ENCODE results near the gene INTS3.
"Not testable (repeated sequence)": the region's sequence is repeated elsewhere in the genome, so short reads cannot be mapped to it uniquely, and the experiment has no call there.

Gene INTS3

GRCh38 chr1:153716211-153716610, 11.6 kb upstream of the INTS3 start:
- not testable (repeated sequence) for H3K4me1 ChIP-seq (ENCODE audit: insufficient read depth, low read length); H3K9ac ChIP-seq (ENCODE audit: low read depth, low read length); H3K36me3 ChIP-seq (ENCODE audit: insufficient read depth, low read length); H3K27me3 ChIP-seq (ENCODE audit: insufficient read depth, low read length); H3K9me3 ChIP-seq (ENCODE audit: insufficient read depth, low read depth, low read length); H3K27ac ChIP-seq (ENCODE audit: low read depth, low read length); H3K4me3 ChIP-seq (ENCODE audit: low read length)
- 86% methylated on average over 4 of the region's 5 CpGs for WGBS

DNA sequence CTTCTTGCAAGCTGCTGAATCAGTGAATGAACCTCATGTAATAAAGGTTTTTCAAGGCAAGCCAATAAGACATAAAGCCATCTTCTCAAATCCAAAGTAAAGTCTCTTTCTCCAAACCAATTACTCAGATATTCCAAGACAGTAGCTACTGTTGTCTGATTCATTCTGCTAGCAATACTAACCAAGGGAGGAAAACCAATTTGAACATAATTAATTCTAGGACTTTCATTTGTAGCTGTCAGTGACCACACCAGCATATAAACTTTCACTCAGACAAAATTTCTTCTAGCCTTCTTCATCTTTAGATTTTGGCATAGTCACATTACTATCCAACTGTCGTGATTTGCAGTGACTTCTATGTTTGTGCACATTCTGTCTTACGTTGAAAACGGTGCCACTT, 10.5 kb upstream of the INTS3 start:
- WGBS, result 96% methylated on average over 3 of the region's 3 CpGs
- H3K27ac ChIP-seq (ENCODE audit: low read depth, low read length), result no peak overlapping the region
- H3K4me3 ChIP-seq (ENCODE audit: low read length), result no peak overlapping the region
- no peaks in the 10 kb centered on the region for H3K36me3 ChIP-seq (ENCODE audit: insufficient read depth, low read length)
- H3K9me3 ChIP-seq (ENCODE audit: insufficient read depth, low read depth, low read length), result no peaks in the 10 kb centered on the region
- no peak overlapping the region for H3K9ac ChIP-seq (ENCODE audit: low read depth, low read length)
- H3K27me3 ChIP-seq (ENCODE audit: insufficient read depth, low read length), result no peaks in the 10 kb centered on the region
- H3K4me1 ChIP-seq (ENCODE audit: insufficient read depth, low read length), result no peaks in the 10 kb centered on the region

DNA sequence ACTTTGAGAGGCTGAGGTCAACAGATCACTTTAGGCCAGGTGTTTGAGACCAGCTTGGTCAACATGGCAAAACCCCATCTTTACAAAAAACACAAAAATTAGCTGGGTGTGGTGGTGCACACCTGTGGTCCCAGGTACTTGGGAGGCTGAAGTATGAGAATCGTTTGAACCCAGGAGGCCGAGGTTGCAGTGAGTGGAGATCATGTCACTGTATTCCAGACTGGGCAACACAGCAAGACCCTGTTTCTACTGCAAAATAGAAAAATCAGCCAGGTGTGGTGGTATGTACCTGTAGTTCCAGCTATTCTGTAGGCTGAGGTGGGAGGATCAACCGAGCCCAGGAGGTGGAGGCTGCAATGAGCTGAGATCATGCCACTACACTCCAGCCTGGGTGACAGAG, 4.2 kb upstream of the INTS3 start:
- Histone ChIP-seq H3K27ac (ENCODE audit: low read depth, low read length) (no peak overlapping the region), H3K9ac (ENCODE audit: low read depth, low read length) (no peak overlapping the region), H3K36me3 (ENCODE audit: insufficient read depth, low read length) (no peaks in the 10 kb centered on the region), H3K4me1 (ENCODE audit: insufficient read depth, low read length) (no peaks in the 10 kb centered on the region), H3K4me3 (ENCODE audit: low read length) (no peak overlapping the region), H3K9me3 (ENCODE audit: insufficient read depth, low read depth, low read length) (no peaks in the 10 kb centered on the region), H3K27me3 (ENCODE audit: insufficient read depth, low read length) (no peaks in the 10 kb centered on the region)
- WGBS, result 90% methylated on average over 3 of the region's 3 CpGs

DNA sequence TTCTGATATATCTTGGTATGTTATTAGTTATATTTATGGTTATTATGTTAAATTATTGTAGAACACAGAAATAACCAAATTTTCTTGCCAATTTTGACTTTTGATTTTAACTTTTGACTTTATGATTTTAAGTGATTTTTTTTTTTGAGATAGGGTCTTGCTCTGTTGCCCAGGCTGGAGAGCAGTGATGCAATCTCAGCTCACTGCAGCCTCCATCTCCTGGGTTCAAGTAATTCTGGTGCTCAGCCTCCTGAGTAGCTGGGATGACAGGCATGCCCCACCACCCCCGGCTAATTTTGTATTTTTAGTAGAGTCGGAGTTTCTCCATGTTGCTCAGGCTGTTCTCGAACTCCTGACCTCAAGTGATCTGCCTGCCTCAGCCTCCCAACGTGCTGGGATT, 3.2 kb upstream of the INTS3 start:
- WGBS, result 90% methylated on average over 4 of the region's 4 CpGs
- H3K4me3 ChIP-seq (ENCODE audit: low read length); H3K9me3 ChIP-seq (ENCODE audit: insufficient read depth, low read depth, low read length); H3K9ac ChIP-seq (ENCODE audit: low read depth, low read length); H3K36me3 ChIP-seq (ENCODE audit: insufficient read depth, low read length); H3K4me1 ChIP-seq (ENCODE audit: insufficient read depth, low read length); H3K27ac ChIP-seq (ENCODE audit: low read depth, low read length); H3K27me3 ChIP-seq (ENCODE audit: insufficient read depth, low read length): not testable (repeated sequence)

- Histone ChIP-seq H3K9me3 (ENCODE audit: insufficient read depth, low read depth, low read length) (no peaks in the 10 kb centered on the region), H3K4me1 (ENCODE audit: insufficient read depth, low read length) (peaks cover 18% of the 10 kb centered on the region), H3K9ac (ENCODE audit: low read depth, low read length) (peak overlapping the region; percentile 92), H3K27me3 (ENCODE audit: insufficient read depth, low read length) (no peaks in the 10 kb centered on the region), H3K36me3 (ENCODE audit: insufficient read depth, low read length) (peaks cover 14% of the 10 kb centered on the region), H3K4me3 (ENCODE audit: low read length) (peak overlapping the region; percentile 89), H3K27ac (ENCODE audit: low read depth, low read length) (peak overlapping the region; percentile 92)
- under 1% methylated on average over 9 of the region's 19 CpGs for WGBS
Observed at GRCh38 chr1:153728305-153729066, 636 bp downstream of the INTS3 start.

- H3K27me3 ChIP-seq (ENCODE audit: insufficient read depth, low read length), result no peaks in the 10 kb centered on the region
- H3K4me3 ChIP-seq (ENCODE audit: low read length), result no peak overlapping the region
- H3K9ac ChIP-seq (ENCODE audit: low read depth, low read length), result no peak overlapping the region
- peaks cover 16% of the 10 kb centered on the region for H3K36me3 ChIP-seq (ENCODE audit: insufficient read depth, low read length)
- WGBS, result 75% methylated on average over 5 of the region's 5 CpGs
- H3K9me3 ChIP-seq (ENCODE audit: insufficient read depth, low read depth, low read length), result no peaks in the 10 kb centered on the region
- no peak overlapping the region for H3K27ac ChIP-seq (ENCODE audit: low read depth, low read length)
- peaks cover 21% of the 10 kb centered on the region for H3K4me1 ChIP-seq (ENCODE audit: insufficient read depth, low read length)
Observed at GRCh38 chr1:153730468-153730988, 2.7 kb downstream of the INTS3 start.

DNA sequence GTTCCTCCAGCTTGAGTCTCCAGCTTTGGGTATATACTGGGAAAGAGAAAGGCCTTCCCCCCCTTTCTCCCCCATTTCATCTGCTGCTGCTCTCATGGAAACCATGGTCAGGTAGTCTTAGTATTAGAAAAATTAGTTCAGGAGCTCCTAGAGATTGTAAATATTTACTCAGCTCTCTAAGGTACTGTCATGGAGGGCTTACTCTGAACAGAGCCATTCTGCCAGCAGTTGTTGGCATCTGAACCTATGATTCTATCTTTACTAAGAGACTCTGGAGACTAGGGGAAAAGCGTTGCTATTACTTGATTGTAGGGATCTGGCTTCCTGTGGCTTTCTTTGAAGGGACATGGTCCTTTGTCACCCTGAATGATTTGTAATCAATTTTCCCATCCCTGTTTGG, 6.1 kb downstream of the INTS3 start:
- 85% methylated on average over 1 of the region's 1 CpG for WGBS
- Histone ChIP-seq H3K9ac (ENCODE audit: low read depth, low read length) (no peak overlapping the region), H3K27ac (ENCODE audit: low read depth, low read length) (0 out of 2 replicates have a peak overlapping the region, but pooled peaks have one; percentile 9), H3K9me3 (ENCODE audit: insufficient read depth, low read depth, low read length) (no peaks in the 10 kb centered on the region), H3K4me1 (ENCODE audit: insufficient read depth, low read length) (peaks cover 19% of the 10 kb centered on the region), H3K27me3 (ENCODE audit: insufficient read depth, low read length) (no peaks in the 10 kb centered on the region), H3K4me3 (ENCODE audit: low read length) (no peak overlapping the region), H3K36me3 (ENCODE audit: insufficient read depth, low read length) (peaks cover 19% of the 10 kb centered on the region)

- Histone ChIP-seq H3K36me3 (ENCODE audit: insufficient read depth, low read length) (peaks cover 19% of the 10 kb centered on the region), H3K27me3 (ENCODE audit: insufficient read depth, low read length) (no peaks in the 10 kb centered on the region), H3K9me3 (ENCODE audit: insufficient read depth, low read depth, low read length) (no peaks in the 10 kb centered on the region), H3K27ac (ENCODE audit: low read depth, low read length) (0 out of 2 replicates have a peak overlapping the region, but pooled peaks have one; percentile 10), H3K4me3 (ENCODE audit: low read length) (no peak overlapping the region), H3K9ac (ENCODE audit: low read depth, low read length) (no peak overlapping the region), H3K4me1 (ENCODE audit: insufficient read depth, low read length) (peaks cover 15% of the 10 kb centered on the region; the same call in 1 of the 2 replicates)
- WGBS, result 88% methylated on average over 3 of the region's 3 CpGs
Observed at GRCh38 chr1:153734396-153735089, 6.7 kb downstream of the INTS3 start.

DNA sequence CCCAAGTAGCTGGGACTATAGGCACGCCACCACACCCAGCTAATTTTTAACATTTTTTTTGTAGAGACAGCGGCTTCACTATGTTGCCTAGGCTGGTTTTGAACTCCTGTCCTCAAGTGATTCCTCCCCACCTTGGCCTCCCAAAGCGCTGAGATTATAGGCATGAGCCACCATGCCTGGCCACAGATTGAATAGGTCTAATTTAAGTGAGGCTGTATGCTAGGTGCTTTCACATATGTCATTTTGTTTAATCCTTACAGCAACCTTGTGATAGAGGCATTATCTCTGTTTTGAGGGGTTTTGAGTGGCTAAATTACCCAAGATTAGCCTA, 7.2 kb downstream of the INTS3 start:
- Histone ChIP-seq H3K36me3 (ENCODE audit: insufficient read depth, low read length) (peaks cover 16% of the 10 kb centered on the region), H3K27ac (ENCODE audit: low read depth, low read length) (no peak overlapping the region), H3K4me3 (ENCODE audit: low read length) (no peak overlapping the region), H3K9ac (ENCODE audit: low read depth, low read length) (no peak overlapping the region), H3K9me3 (ENCODE audit: insufficient read depth, low read depth, low read length) (no peaks in the 10 kb centered on the region), H3K4me1 (ENCODE audit: insufficient read depth, low read length) (peaks cover 10% of the 10 kb centered on the region; the same call in 1 of the 2 replicates), H3K27me3 (ENCODE audit: insufficient read depth, low read length) (no peaks in the 10 kb centered on the region)
- 91% methylated on average over 3 of the region's 3 CpGs for WGBS

DNA sequence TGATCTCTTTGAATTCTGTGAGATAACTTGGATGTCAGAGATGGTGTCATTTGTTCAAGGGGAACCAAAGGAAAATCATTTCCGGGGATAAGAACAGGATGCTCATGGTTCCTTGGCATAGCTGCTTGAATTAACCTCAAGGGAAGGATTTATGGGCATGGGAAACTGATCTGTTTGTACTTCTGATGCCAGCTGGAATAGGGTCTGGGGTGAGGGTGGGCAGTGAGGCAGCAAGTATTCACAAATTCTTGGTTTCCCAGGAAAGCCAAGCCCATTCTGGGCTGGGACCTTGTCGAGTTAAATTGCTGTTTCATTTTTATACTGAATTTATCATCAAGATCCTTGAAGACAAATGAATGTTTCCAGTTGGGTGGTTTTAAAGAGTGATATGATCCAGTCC, 14.1 kb downstream of the INTS3 start:
- no peak overlapping the region for H3K4me3 ChIP-seq (ENCODE audit: low read length)

GRCh38 chr1:153742411-153743142, 14.7 kb downstream of the INTS3 start:
- WGBS, result 83% methylated on average over 3 of the region's 5 CpGs
- Histone ChIP-seq H3K4me3 (ENCODE audit: low read length) (no peak overlapping the region), H3K27ac (ENCODE audit: low read depth, low read length) (no peak overlapping the region)

More for the DNA sequence above, 14.1 kb downstream of the INTS3 start:
- no peaks in the 10 kb centered on the region for H3K9me3 ChIP-seq (ENCODE audit: insufficient read depth, low read depth, low read length)
- H3K4me1 ChIP-seq (ENCODE audit: insufficient read depth, low read length), result peaks cover 43% of the 10 kb centered on the region
- H3K36me3 ChIP-seq (ENCODE audit: insufficient read depth, low read length), result peaks cover 56% of the 10 kb centered on the region
- H3K27me3 ChIP-seq (ENCODE audit: insufficient read depth, low read length), result no peaks in the 10 kb centered on the region
- H3K9ac ChIP-seq (ENCODE audit: low read depth, low read length), result no peak overlapping the region
- WGBS, result 90% methylated on average over 1 of the region's 2 CpGs
- H3K27ac ChIP-seq (ENCODE audit: low read depth, low read length), result no peak overlapping the region

More at GRCh38 chr1:153742411-153743142, 14.7 kb downstream of the INTS3 start:
- Histone ChIP-seq H3K9ac (ENCODE audit: low read depth, low read length) (no peak overlapping the region), H3K27me3 (ENCODE audit: insufficient read depth, low read length) (no peaks in the 10 kb centered on the region), H3K4me1 (ENCODE audit: insufficient read depth, low read length) (peaks cover 45% of the 10 kb centered on the region), H3K9me3 (ENCODE audit: insufficient read depth, low read depth, low read length) (no peaks in the 10 kb centered on the region), H3K36me3 (ENCODE audit: insufficient read depth, low read length) (peaks cover 59% of the 10 kb centered on the region)
